HG03196 (cell line): ENCODE results near the gene MVD.

ENCODE experiments used
- ATAC-seq: cut with Tn5 transposase; IDR thresholded peaks from one replicate; pipeline ENCODE4 v1.9.1; 2021; ENCODE audit not compliant: unreplicated experiment

Gene MVD

DNA sequence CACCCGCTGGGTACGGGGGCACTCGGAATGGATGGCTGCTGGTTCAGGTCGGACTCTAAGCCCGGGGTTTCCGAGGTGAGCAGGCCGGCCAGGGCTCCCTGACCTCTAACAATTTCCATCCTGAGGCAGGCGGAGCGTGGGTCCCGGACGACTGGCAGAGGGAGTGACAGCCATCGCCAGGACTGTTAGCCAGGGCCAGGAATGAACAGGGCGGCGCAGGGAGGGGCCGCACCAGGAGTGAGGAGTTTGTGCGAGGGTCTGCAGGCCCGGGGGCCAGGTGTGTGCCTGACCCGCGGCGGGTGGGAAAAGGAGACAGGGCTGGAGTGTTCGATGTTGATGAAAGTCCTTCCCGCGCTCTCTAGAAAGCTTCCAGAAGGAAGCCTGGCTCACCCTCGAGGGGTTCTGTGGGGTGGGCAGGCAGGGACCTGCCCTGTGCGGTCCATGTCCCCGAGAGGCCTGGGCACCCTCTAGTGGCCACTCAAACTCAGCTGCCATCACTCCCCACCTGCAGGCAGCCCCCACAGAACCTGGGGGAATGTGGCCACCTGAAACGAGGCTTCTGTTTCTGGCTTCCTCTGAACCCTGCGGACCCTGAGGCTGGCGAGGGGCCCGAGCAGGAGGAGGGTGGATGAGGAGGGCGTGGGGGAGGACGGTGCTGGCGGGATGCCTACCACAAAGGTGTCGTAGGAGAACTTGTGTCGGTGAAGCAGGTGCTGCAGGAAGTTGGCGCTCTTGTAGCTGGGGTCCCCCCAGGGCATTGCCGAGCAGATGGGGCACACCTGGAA, 35.1 kb upstream of the MVD start:
- no peak for ATAC-seq

DNA sequence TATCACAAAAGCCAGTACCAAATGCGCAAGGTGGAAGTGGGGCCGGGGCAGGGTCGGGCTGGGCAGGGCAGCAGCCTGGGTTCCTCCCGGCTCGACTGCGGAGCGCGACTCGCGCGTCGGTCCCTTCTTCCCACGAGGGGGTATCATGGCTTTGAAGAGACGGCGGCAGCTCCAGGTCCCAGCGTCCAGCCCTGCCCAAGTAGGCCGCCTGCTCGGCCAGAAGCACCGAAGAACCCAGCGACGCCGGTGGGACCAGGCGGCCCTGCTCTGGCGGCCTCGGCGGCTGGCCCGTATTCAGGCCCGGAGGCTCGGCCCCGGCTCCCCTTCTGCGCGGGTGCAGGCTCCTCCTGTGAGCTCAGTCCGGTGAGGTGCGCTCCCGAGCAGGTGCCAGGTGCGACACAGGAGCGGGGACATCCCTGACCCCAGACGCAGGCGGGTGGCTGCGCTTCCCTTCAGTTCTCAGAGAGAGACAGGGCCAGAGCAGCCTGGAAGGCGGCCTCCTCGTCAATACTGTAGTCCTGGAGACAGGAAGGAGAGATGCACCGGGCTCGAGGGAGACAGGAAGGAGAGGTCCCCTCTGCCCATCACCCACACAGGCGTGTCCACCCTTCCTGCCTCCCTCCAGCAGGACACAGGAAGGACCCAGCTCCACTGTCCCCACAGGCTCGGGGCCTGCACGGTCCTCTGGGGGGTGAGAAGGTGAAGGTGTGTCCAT, 34.4 kb upstream of the MVD start:
- ATAC-seq = no peak

DNA sequence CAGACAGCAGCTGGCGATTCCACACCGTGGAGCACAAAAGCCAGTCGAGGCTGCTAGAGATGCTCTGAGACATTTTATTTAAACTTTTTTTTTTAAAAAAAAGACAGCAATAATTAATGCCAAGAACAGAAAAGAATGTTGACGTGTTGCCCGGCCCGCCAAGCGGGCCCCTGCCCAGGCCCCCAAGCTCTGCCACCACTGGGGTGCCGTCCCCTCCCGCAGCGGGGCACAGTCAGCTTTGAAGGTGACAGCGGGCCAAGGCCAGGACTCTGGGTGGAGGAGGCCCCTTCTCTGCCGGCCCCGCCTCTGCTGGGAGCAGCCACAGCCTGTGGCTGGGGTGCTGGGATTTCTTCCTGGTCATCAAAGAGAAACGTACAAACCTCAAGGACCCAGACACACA, 33.5 kb upstream of the MVD start:
- no peak for ATAC-seq

DNA sequence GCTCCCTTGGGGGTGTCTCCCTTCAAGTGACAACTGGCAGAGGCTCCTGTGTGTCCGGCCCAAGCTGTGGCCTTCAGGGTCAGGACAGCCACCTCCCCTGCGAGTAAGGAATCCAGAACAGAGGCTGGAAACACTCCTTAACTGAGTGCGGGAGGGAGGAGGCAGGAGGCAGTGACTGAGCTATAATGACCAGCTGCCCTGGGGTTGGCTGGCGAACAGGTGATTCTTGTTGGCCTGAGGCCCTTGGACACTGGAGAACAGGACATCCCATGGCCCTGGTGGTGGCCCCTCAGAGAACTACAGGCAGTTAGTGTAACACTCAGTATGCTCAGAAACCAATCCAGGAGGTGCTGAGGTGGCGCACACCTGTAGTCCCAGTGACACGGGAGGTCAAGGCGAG, 32.9 kb upstream of the MVD start:
- ATAC-seq = no peak

DNA sequence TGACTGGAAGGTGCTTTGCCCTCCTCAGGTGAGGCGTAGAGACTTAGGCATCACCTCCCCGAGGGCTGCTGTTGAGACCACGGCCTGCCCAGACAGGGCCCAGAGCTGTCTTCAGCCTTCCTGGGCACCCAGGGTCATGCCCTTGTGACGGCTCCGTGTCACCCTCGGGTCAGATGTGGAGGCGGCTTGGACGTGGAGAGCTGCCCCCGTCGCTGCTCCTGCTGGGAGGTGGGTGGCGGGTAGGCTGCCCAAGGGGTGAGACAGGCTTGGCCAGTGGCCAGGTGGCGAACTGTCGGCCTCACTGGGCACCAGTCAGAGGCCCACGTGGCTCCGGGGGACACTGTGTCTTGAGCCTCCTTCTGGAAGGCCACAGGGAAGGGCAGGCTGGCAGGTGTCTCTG, 32.3 kb upstream of the MVD start:
- no peak for ATAC-seq

DNA sequence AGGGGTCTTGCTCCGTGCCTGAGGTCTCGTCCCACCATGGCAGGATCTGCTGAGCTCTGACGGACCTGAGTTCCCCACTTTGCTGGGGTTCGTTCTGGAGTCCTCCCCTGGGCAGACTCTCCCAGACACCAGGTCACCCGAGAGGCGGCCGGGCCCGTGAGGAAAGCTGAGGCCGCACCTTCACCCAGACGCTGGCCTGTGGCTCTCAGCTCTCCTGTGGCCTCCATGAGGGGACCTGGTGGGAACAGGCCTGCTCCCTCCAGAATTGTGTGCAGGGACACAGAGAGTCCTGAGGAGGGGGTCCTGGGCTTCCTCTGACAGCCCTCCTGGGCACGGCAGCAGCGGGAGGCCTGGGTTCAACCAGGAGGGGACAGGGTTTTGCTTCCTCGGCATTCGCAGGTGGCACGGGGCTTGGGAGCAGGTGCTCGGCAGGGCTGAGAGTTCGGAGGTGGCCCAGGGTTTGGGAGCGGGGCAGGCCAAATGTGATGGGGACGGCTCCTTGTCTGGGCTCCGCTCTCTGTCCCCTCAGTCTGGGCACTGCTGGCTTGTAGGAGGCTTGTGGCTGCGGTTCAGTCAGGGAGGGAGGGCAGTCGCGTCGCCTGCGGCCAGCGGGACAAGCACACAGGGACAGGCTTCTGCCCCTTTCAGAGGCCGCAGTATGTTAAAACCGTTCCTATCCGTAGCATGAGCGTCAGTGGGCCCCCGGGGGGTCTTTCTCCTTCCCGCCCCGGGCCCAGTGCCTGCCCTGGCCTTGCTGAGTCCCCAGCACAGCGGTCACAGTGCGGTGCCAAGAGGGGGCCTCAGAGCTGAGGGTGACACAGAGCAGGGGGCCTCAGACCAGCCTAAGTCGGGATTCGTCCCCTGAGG, 31.6 kb upstream of the MVD start:
- ATAC-seq = no peak

DNA sequence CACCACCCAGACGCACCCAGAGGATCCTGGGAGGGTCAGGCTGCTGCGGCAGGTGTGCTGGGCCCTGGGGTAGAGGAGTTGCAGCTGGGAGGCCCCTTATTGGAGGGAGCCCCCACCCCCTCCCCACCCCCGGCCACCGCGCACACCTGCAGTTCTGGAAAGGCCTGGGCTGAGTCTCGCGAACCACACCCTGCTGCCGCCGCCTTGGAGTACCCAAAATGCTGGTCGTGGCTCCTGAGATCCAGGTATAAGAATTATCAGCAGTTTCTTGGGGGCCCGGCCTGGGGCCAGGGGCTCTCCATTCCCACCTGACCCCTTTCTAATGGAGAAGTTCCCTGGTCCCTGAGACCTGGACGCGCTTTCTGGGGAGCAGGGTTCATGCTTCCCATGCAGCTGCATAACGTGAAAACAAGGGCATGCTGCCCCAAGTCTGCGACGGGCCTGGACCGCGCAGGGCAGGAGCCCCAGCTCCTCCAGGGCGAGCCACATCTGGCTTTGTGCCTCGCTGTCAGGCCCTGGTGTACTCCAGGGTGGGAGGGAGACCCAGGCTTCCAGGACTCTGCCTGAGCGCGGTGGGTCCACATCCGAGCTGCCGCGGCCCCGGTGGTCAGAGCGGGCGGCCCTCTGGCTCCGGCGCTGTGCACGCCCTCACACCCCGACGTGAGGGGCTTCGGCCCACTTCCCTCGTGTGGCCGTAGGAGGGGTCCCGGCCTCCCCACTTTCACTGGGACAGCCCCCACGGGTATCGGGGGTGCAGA, 30.7 kb upstream of the MVD start:
- ATAC-seq = no peak

DNA sequence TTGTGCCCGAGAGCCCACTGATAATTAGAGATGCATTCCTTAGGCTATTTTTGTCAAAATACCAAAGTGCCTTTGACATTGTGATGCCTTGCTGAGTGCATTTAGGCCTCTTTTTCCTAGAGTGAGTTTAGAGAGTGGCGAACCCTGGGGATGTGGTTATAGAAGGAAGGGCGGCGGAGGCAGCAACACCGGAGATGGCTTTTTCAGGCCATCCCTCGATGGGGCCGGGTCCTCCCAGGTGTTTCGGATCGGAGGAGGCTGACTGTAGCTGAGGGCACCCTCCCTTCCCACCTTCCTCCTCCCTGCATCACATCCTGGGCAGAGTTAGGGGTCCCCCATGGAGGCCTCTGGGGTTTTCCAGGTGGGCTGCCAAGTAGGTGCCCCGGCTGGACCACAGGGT, 30.0 kb upstream of the MVD start:
- ATAC-seq = no peak

DNA sequence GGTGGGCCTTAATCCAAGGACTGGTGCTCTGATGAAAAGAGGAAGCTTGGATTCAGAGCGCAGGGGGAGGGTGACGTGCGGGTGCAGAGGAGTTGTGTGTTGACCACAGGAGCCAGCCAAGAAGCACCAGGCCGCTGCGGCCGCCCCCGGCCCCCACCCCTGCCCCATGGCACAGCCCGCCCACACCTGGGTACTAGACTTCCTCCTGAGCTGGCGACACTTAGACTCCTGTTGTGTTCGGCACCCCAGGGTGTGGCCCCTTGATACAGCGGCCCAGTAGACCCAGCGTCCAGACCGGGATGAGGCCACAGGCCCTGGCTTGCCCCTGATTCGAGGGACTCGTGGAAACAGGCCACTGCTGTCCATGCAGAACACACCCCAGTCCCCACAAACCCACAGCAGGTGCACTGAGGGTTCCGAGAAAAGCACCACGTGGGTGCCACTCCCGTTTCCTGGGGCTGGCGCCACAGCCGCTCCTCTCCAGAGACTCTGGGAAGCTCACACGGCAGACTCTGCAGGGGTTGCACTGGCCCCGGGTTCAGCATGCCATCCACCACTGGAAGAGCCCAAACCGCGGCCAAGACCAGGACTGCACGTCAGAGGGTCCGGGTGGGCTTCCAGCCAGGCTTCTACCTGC, 29.2 kb upstream of the MVD start:
- no peak for ATAC-seq

DNA sequence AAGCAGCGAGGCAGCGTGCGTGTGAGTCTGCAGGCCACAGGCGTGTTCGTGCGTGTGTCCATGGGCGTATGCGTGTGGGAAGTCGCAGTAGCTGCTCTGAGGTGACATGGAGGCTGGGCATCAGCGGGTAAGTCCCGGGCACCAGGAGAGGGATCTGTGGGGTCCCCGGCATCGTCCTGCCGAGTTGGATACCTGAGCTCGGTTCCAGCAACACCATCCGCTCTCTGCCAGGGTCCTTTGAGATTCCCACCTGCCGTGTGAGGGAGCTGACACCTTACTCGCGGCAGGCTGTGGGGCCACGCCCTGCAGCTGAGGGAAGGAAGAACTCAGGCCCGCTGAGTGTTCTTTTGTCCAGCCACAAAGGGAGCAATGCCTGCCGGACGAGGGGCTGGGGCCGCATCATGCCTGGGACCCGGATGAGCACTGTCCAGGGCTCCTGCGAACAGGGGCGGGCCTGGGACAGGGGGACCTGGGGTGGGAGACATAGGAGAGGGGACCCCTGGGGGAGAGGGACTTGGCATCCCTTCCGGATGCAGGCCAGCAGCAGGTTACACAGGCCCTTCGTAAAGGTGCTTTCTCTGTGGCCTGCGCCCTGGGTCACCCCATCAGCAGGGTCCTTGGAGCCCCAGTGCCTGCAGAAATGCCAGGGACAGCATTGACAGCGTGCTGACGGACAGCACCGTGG, 28.4 kb upstream of the MVD start:
- ATAC-seq = no peak

DNA sequence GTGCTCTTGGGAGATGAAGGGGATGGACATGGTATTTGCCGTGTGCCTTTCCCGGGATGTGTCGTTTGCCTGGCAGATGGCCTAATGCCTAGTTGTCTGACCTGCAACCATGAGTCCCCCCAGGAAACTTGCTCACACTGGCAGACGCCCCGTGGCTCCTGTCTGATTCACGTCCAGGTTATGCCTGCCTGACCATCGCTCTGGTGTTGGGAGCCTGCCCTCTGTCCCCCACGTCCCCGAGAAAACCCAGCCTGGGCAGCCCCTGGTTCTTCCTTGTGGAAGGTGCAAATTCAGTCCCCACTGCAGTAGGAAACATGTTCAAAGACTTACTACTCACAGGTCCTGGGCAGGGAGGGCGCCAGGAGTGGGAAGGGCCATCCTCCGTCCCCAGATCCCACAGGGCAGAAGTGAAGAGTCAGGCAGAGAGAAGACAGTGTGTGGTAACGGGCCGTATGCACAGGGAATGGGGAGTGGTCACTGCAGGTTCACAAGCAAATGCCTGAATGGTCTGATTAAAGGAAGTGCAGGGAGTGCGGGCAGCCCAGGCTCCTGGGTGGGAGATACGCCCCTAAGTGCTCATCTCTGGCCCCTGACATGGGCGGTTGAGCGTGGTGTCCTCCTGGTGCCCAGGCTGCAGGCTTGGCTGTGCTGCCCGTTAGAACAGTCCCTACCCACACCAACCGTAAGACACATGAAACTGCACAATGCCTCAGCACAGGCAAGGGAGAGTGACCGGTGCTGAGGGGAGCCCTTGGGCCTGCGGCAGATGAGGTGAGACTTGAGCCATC, 27.6 kb upstream of the MVD start:
- ATAC-seq = no peak

DNA sequence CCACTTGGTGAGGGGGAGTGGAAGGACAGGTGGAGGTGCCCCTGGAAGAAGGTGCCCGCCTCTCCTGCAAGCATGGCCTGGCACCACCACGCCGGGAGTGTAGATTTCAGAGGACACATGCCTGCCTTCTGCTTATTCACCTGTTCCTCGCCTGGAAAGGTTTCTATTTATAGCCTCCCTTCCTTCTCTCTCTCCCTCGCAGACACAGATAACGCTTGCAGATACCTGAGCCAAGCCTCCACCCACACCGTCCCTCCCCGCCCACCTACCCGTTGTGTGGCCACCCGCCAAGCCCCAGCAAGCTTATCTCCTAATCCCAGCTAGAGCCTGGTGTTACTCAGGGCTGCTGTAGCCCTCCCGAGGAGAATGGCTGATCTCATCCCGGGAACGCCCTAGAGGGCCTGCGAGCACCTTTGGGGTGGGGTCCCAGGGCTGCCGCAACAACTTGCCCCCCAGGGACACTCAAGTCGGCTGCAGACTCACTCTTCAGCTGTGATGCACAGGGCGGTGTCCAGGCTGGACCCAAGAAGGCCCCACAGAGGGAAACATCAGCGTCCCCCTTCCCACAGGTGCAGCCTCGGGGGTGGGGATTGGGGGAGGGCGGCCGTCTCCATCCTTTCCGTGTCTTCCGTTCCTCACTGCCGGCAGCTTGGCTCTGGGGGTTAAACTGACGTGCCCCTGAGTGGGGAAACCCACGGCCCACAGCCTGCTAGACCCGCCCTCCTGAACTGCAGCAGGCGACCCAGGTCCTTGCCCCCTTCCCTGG, 25.3 kb upstream of the MVD start:
- no peak for ATAC-seq

DNA sequence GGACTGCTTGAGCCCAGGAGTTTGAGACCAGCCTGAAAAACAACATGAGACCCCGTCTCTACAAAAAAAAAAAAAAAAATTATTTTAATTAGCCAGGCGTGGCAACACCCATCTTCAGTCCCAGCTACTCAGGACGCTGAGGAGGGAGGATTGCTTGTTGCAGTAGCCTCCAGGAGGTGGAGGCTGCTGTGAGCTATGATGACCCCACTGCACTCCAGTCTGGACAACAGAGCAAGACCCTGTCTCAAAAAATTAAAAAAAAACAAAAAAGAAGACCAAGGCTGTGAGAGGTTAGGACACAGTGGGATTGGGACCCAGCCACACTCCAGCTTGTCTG, 24.8 kb upstream of the MVD start:
- ATAC-seq = no peak

DNA sequence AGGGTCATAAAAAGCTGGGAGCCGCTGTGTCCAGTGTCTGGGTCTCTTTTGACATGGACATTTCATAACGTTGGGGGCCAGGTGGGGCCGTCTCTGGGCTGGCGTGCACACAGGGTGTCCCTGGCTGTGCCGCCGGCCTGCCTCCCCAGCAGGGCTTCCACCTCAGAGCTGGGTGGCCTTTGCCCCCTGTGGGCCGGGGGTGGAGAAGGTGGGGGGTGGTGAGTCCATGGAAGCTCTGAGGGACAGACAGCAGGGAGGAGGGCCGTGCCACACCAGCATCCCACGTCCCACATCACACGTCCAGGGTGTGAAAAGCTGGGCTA, 24.3 kb upstream of the MVD start:
- ATAC-seq = no peak

DNA sequence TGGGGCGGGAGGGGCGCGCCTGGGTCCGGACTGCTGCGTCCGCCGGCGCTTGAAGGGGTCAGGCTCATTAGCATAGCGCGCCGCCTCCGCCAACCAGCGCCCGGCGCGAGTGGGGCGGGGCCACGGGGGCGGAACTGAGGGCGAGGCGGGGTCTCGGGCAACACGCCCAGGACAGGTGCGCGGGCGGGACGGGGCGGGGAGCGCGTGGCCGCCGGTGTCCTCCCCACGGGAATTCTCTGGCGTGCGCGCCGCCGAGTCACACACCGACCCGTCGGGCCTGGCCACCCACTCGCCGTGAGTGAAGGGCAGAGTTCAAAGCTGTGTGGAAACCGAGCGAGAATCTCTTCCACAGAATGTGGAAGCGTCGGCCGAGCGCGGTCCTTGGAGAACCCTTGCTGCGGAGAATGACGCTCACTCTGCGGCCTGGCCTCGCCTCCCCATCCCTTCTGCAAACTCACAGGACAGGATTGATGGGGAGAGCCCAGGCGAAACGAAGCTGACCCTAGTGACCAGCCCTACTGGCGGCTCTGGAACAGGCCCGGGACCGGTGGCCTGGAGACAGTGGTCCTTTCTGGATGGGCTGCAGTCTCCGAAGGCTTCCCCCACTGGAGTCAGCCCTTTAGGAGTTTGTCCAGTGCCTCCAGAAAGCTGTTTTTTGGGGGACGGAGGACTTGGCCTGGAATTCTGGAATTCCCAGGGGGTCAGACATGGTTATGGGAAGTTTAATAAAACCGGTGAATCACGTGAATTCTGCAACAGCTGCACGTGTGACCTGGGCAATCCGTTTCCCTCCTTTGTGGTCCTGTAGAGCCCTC, 23.8 kb upstream of the MVD start, which contains the start of gene SNAI3:
Gene SNAI3 (minus strand): TSS at position 69 of the 815 bp plus-strand sequence. CDS start 101 bp downstream, outside the sequence.
- peak; percentile 65 for ATAC-seq

DNA sequence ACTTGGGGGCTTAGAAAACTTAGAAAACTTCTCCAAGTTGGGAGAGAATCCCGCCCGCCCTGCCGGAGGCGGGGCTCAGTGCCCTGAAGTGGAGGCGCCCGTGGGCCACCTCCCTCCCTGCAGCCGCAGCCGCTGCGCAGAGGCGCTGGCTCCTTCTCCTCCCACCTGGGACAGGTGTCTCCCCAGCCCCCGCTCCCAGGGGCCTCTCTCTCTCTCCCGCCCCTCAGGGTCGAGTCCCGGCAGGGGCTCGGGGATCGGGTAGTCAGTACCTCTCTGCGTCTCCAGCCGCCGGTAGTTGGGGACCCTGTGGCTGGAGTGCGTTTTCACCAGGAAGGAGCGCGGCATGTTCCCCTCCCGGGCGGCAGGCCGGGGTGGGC, 23.2 kb upstream of the MVD start:
- peak; percentile 2 for ATAC-seq

DNA sequence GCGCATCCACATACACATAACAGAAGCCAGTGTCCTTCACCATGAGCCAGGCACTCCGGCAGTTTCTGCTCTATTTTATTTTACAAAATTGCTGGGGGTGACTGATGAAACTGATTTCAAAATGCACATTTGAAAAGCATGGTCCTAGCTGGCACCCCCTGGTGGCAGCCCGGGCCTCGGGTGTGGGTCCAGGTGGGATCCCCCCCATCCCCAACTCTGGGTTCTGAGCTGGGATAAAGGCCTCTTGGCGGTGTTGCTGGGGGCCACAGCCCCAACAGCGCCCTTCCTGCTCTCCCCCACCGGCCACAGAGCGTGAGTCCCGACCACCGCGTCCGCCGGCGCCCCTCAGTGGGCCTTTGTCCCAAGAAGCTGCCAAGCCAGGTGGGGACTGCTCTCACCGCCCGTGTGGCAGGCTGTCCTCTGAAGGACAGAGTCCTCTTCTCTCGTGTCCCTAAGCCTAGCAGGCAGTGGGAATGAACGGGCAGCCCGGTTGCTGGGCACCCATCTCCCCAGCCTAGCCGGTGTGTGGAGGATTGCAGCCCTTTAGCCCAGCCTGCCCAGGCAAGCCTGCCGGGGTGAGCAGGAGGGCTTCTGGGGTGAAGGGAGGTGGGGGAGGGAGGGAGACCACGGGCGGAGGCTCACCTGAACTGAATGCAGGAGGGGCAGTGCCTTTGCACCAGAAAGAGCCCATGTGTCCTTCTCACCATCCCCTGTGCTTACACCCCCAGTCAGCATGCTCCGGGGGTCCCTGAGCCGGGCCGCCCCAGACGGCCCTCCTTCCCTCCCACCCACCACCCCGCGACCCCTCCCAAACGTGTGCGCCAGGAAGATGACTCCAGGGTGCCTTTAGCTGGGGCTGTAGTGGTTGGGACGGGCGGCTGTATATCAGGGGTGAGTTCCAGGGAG, 22.5 kb upstream of the MVD start:
- ATAC-seq = no peak
